HepG2 (cell line): ENCODE results near the gene SULT6B1. TPM values are rescaled to one million over a fixed set of nuclear protein-coding genes. Genes with fewer than 3 reads are reported as not detected.
A peak's percentile ranks its signal among the peaks of the same experiment; 100 is the strongest.

Experiments used
- ASH2L ChIP-seq: fragments of 300-600, 200-600 bp; sonication (generic); IDR thresholded peaks from 2 replicates; pipeline ENCODE4 v1.7.0; 2017; ENCODE audit warnings: low read depth, mild to moderate bottlenecking, moderate library complexity, mixed read lengths, low read length; ENCODE audit not compliant: insufficient read length
- FOXP1 ChIP-seq, 2 experiments: fragments of 450-650 bp in 1 of 2; IDR thresholded peaks; 2 replicates each; pipeline ENCODE4 v1.6.1; 2017 to 2018; ENCODE audit warnings: antibody characterized with exemption in 1 of 2
- HNRNPK ChIP-seq: fragments of 200-400 bp; formaldehyde crosslinking; IDR thresholded peaks from 2 replicates; pipeline ENCODE4 v1.6.1; 2018; ENCODE audit warnings: low read length, low read depth, moderate library complexity, mild to moderate bottlenecking; ENCODE audit not compliant: poor library complexity, severe bottlenecking
- LRRFIP1 ChIP-seq: sonication (generic); formaldehyde crosslinking; conservative IDR thresholded peaks from 2 replicates; pipeline ENCODE4 v1.4.0; 2020; ENCODE audit warnings: missing genetic modification reagents
- PPARG ChIP-seq: conservative IDR thresholded peaks from 2 replicates; pipeline ENCODE4 v1.6.1; 2016; ENCODE audit warnings: missing biosample characterization, missing genetic modification reagents
- RFX1 ChIP-seq: fragments of 450-650 bp; IDR thresholded peaks from 2 replicates; pipeline ENCODE4 v1.6.1; 2017
- SP5 ChIP-seq: IDR thresholded peaks from 2 replicates; pipeline ENCODE4 v1.6.1; 2016; ENCODE audit warnings: low read depth, borderline replicate concordance
- ZBTB42 ChIP-seq: sonication (generic); formaldehyde crosslinking; IDR thresholded peaks from 2 replicates; pipeline ENCODE4 v1.5.0; 2020; ENCODE audit warnings: mild to moderate bottlenecking, missing genetic modification reagents
- ZNF205 ChIP-seq: IDR thresholded peaks from 2 replicates; pipeline ENCODE4 v1.6.1; 2018; ENCODE audit warnings: missing biosample characterization, missing genetic modification reagents
- ZNF225 ChIP-seq: sonication (generic); formaldehyde crosslinking; IDR thresholded peaks from 2 replicates; pipeline ENCODE4 v1.4.0; 2020; ENCODE audit warnings: mild to moderate bottlenecking, missing genetic modification reagents
- ZNF574 ChIP-seq: sonication (generic); formaldehyde crosslinking; IDR thresholded peaks from 2 replicates; pipeline ENCODE4 v1.4.0; 2020; ENCODE audit warnings: missing genetic modification reagents
- ZNF576 ChIP-seq: sonication (generic); formaldehyde crosslinking; IDR thresholded peaks from 2 replicates; pipeline ENCODE4 v1.4.0; 2020; ENCODE audit warnings: mild to moderate bottlenecking, missing genetic modification reagents
- ZNF740 ChIP-seq: sonication (generic); formaldehyde crosslinking; IDR thresholded peaks from 2 replicates; pipeline ENCODE4 v1.4.0; 2020; ENCODE audit warnings: missing genetic modification reagents
- ZNF770 ChIP-seq: sonication (generic); formaldehyde crosslinking; IDR thresholded peaks from 2 replicates; pipeline ENCODE4 v1.5.0; 2020; ENCODE audit warnings: mild to moderate bottlenecking, missing genetic modification reagents
- ZUFSP ChIP-seq: sonication (generic); formaldehyde crosslinking; IDR thresholded peaks from 2 replicates; pipeline ENCODE4 v1.9.0; 2021; ENCODE audit warnings: missing genetic modification reagents, mild to moderate bottlenecking, borderline replicate concordance
- polyA plus RNA-seq, 8 experiments: library from polyadenylated mRNA; depleted of rRNA in 3 of 8; stranded (reverse) in 7 of 8; unstranded in 1 of 8; fragments of >200 nt; fragmentation: Illumina TruSeq in 4 of 8; extraction: Trizol in 4 of 8; gene quantifications; 2 replicates each; pipeline versions ENCODE4 v1.2.1 to v1.2.3, GENCODE V29; 2011 to 2016; ENCODE audit warnings: low read depth in 4 of 8, missing spikeins in 1 of 8, mixed read lengths in 1 of 8; ENCODE audit not compliant: insufficient read depth in 1 of 8
- total RNA-seq, 5 experiments: library from RNA; depleted of rRNA; stranded (reverse); fragments of >200 nt; fragmentation: Illumina TruSeq; extraction: Trizol; gene quantifications; 2 replicates each; pipeline ENCODE4 v1.2.3, GENCODE V29; 2016; ENCODE audit warnings: low read depth in 1 of 5

SULT6B1 gene
- total and polyA plus RNA-seq, 2 of the 13 experiments (the other 11 are each of a cell fraction or from before 2014, with no cell fraction given), result not detected

GRCh38 chr2:37196320-37197195 is 8.1 kb upstream of the SULT6B1 start, which contains the start of gene CEBPZOS (continued):
- TF ChIP-seq HNRNPK, result no peak
- TF ChIP-seq ASH2L, result peak; percentile 98
- no peak for TF ChIP-seq FOXP1 (IDR thresholded peaks at IDR 0.05)
- no peak for TF ChIP-seq FOXP1 (CRISPR knock-in tag; IDR thresholded peaks at IDR 0.05)
- peak; percentile 39; the same call in 1 of the 2 replicates for TF ChIP-seq ZBTB42 (CRISPR knock-in tag)
- no peak; the same call in 1 of the 2 replicates for TF ChIP-seq LRRFIP1 (CRISPR knock-in tag)
- TF ChIP-seq ZNF740, result no peak; the same call in 1 of the 2 replicates
- no peak for TF ChIP-seq RFX1
- TF ChIP-seq ZNF574 (CRISPR knock-in tag), result peak; percentile 77
- TF ChIP-seq ZNF770 (CRISPR knock-in tag), result no peak
- no peak for TF ChIP-seq ZNF576 (CRISPR knock-in tag)
- peak; percentile 86; the same call in 1 of the 2 replicates for TF ChIP-seq ZUFSP (CRISPR knock-in tag)
- TF ChIP-seq ZNF205 (CRISPR knock-in tag), result peak; percentile 27; the same call in 1 of the 2 replicates
- peak; percentile 70 for TF ChIP-seq SP5
- peak; percentile 99 for TF ChIP-seq ZNF225 (CRISPR knock-in tag)
- no peak; the same call in 1 of the 2 replicates for TF ChIP-seq PPARG (CRISPR knock-in tag)
